Prostate gland (tissue), 2 donors: ENCODE measurements around the gene LRBA. TPM values are rescaled to one million over a fixed set of nuclear protein-coding genes. Genes with fewer than 3 reads are reported as not detected.

Experiments
- DNase-seq: peaks from one replicate; pipeline ENCODE4 v3.0.0-alpha.2; 2019; ENCODE audit warnings: low spot score
- H3K27ac ChIP-seq, 2 donors: fragments of 200-600 bp; sonication (generic); 2 replicates each; pipeline ENCODE4 v1.5.1; 2017 to 2019
- H3K27me3 ChIP-seq: fragments of 200-600 bp; sonication (generic); replicated peaks from 2 replicates; pipeline ENCODE4 v1.5.1; 2019; ENCODE audit not compliant: insufficient read depth
- H3K36me3 ChIP-seq, 2 donors: fragments of 200-600 bp; sonication (generic); 1 replicate in 1 of 2; 2 replicates in 1 of 2; pipeline versions ENCODE4 v1.5.1 to v1.8.1; 2017 to 2019
- H3K4me1 ChIP-seq: fragments of 200-600 bp; sonication (generic); replicated peaks from 2 replicates; pipeline ENCODE4 v1.5.1; 2019
- H3K4me3 ChIP-seq, 2 donors: fragments of 200-600 bp; sonication (generic); 2 replicates each; pipeline ENCODE4 v1.5.1; 2017 to 2019
- H3K9me3 ChIP-seq: fragments of 200-600 bp; sonication (generic); 2 replicates; pipeline ENCODE4 v1.5.1; 2017
- CTCF ChIP-seq, 4 experiments: fragments of 200-600 bp in 2 of 4; fragments of 450-650 bp in 2 of 4; sonication (generic) in 2 of 4; IDR thresholded peaks; 1 replicate in 3 of 4; 2 replicates in 1 of 4; pipeline ENCODE4 v1.5.1; 2016 to 2019; ENCODE audit warnings: antibody characterized with exemption in 4 of 4, mild to moderate bottlenecking in 2 of 4, moderate library complexity in 2 of 4
- POLR2A ChIP-seq: fragments of 450-650 bp; IDR thresholded peaks from one replicate; pipeline ENCODE4 v1.6.1; 2016; ENCODE audit warnings: antibody characterized with exemption, mild to moderate bottlenecking
- POLR2AphosphoS5 ChIP-seq: sonication (generic); formaldehyde crosslinking; IDR thresholded peaks from one replicate; pipeline ENCODE4 v1.6.1; 2017; ENCODE audit warnings: antibody characterized with exemption
- WGBS: methylation state at CpG from one replicate; pipeline ENCODE4 v1.1.5; 2018; 5-methylcytosine and 5-hydroxymethylcytosine counted together
- intact Hi-C: fragments of 100-400 bp; cut with DNase I; formaldehyde crosslinking; loops from one replicate; pipeline ENCODE4 v1.14.2; 2022
- total RNA-seq, 2 donors: library from RNA; depleted of rRNA; stranded (reverse); fragments of >200 nt; gene quantifications; one replicate each; pipeline ENCODE4 v1.1.0, GENCODE V29; 2016

Gene LRBA
- total RNA-seq, 2 donors from 2014 or later, result 69.8 to 79.8 TPM

- 95% methylated on average over 1 of the region's 1 CpG for WGBS
- Histone ChIP-seq H3K9me3 (no peaks in the 10 kb centered on the region), H3K27me3 (no peaks in the 10 kb centered on the region), H3K4me3 (no peak overlapping the region), H3K4me1 (no peaks in the 10 kb centered on the region), H3K36me3 (no peaks in the 10 kb centered on the region), H3K27ac (no peak overlapping the region)
- TF ChIP-seq CTCF (IDR thresholded peaks at IDR 0.05), result no peak
- no peak for TF ChIP-seq POLR2AphosphoS5
- no peak for TF ChIP-seq POLR2A
- no peak for DNase-seq
- intact Hi-C loops, result no loop called here
Measured at GRCh38 chr4:150682126-150682525, 333.0 kb downstream of the LRBA start.

GRCh38 chr4:150681063-150681462 lies 334.0 kb downstream of the LRBA start:
- Histone ChIP-seq H3K9me3 (no peaks in the 10 kb centered on the region), H3K36me3 (no peaks in the 10 kb centered on the region), H3K4me1 (no peaks in the 10 kb centered on the region), H3K27ac (no peak overlapping the region), H3K27me3 (no peaks in the 10 kb centered on the region), H3K4me3 (no peak overlapping the region)
- intact Hi-C loops, result no loop called here
- no peak for DNase-seq
- TF ChIP-seq CTCF (IDR thresholded peaks at IDR 0.05) (no peak), POLR2AphosphoS5 (no peak), POLR2A (no peak)

DNA sequence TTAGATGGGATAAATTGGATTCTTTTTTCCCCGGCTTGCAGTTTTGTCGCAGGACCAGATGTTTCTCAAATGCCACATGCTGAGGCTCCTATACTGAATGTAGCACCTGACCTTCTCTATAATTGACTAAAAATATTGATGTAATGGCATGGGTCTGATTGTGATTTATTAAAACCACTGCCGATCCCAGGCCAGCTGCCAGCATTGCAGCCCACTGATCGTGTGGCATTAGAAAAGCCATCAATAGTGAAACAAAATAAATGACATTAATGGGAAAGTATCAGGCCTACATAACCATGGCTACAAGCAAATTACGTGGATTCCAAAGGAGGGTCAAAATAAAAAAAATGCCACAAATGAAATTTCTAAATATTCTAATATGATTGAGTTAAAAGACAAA lies 334.4 kb downstream of the LRBA start:
- Histone ChIP-seq H3K36me3 (no peaks in the 10 kb centered on the region), H3K4me1 (no peaks in the 10 kb centered on the region), H3K27ac (no peak overlapping the region), H3K9me3 (no peaks in the 10 kb centered on the region), H3K27me3 (no peaks in the 10 kb centered on the region), H3K4me3 (no peak overlapping the region)
- DNase-seq, result no peak
- WGBS, result 70% methylated on average over 5 of the region's 5 CpGs
- intact Hi-C loops, result no loop called here
- no peak for TF ChIP-seq POLR2A
- TF ChIP-seq CTCF (IDR thresholded peaks at IDR 0.05), result no peak
- TF ChIP-seq POLR2AphosphoS5, result no peak

- intact Hi-C loops, result no loop called here
- no peaks in the 10 kb centered on the region for H3K9me3 ChIP-seq
- no peaks in the 10 kb centered on the region for H3K27me3 ChIP-seq
- no peaks in the 10 kb centered on the region for H3K4me1 ChIP-seq
- no peaks in the 10 kb centered on the region for H3K36me3 ChIP-seq
- WGBS, result 79% methylated on average over 3 of the region's 3 CpGs
- no peak overlapping the region for H3K4me3 ChIP-seq
- DNase-seq, result no peak
- no peak overlapping the region for H3K27ac ChIP-seq
- TF ChIP-seq CTCF (IDR thresholded peaks at IDR 0.05) (no peak), POLR2A (no peak), POLR2AphosphoS5 (no peak)
Measured at GRCh38 chr4:150679765-150680343, 335.2 kb downstream of the LRBA start.

- Histone ChIP-seq H3K9me3 (no peaks in the 10 kb centered on the region), H3K4me1 (no peaks in the 10 kb centered on the region), H3K4me3 (no peak overlapping the region), H3K36me3 (no peaks in the 10 kb centered on the region), H3K27me3 (no peaks in the 10 kb centered on the region), H3K27ac (no peak overlapping the region)
- intact Hi-C loops, result no loop called here
- no peak for DNase-seq
- no peak for TF ChIP-seq POLR2AphosphoS5
- WGBS, result 63% methylated on average over 5 of the region's 5 CpGs
Measured at GRCh38 chr4:150679018-150679764, 335.9 kb downstream of the LRBA start.
